Measurements from ENCODE around the gene ZFAND2B. TPM values are rescaled to one million over a fixed set of nuclear protein-coding genes. Genes with fewer than 3 reads are reported as not detected.

Gene ZFAND2B
- total RNA-seq, 2 experiments from 2014 or later: 31.9 to 34.4 TPM

- H3K27me3 Mint-ChIP-seq: no peaks in the 10 kb centered on the region
- peaks cover 32% of the 10 kb centered on the region for H3K36me3 Mint-ChIP-seq
- H3K4me1 Mint-ChIP-seq (ENCODE audit: low read depth): peaks cover 26% of the 10 kb centered on the region
- ChIA-PET POLR2A (interaction anchor here (0.8 to 1.3 kb wide), 4 partner anchors 8 to 62 kb away, joined by 3 to 4 read pairs (median 4); partner anchors contain the start of genes CNPPD1, TUBA4A and TUBA4B), CTCF (interaction anchor here (0.6 to 2.4 kb wide), 5 partner anchors 46 to 324 kb away, joined by 3 to 8 read pairs (median 3); partner anchors contain the start of genes DNAJB2 and SLC23A3)
- H3K9me3 Mint-ChIP-seq: no peaks in the 10 kb centered on the region
- no peak for DNase-seq
- intact Hi-C loops (cut with micrococcal nuclease): no loop called here
- H3K27ac Mint-ChIP-seq: no peak overlapping the region
- no peak overlapping the region for H3K4me3 Mint-ChIP-seq
Observed at GRCh38 chr2:219215871-219216534, 9.4 kb downstream of the ZFAND2B start.

GRCh38 chr2:219216535-219216915 is 9.9 kb downstream of the ZFAND2B start:
- POLR2A ChIA-PET: interaction anchor here (0.8 to 1.3 kb wide), 4 partner anchors 9 to 61 kb away, joined by 3 to 4 read pairs (median 4); partner anchors contain the start of genes CNPPD1, TUBA4A and TUBA4B
- Mint-ChIP-seq H3K27me3 (no peaks in the 10 kb centered on the region), H3K4me1 (ENCODE audit: low read depth) (peaks cover 21% of the 10 kb centered on the region), H3K36me3 (peaks cover 34% of the 10 kb centered on the region), H3K27ac (peak overlapping the region; percentile 49), H3K9me3 (no peaks in the 10 kb centered on the region), H3K4me3 (no peak overlapping the region)
- intact Hi-C loops (cut with micrococcal nuclease): no loop called here
- no peak for DNase-seq
- CTCF ChIA-PET: interaction anchor here (0.7 to 2.4 kb wide), 6 partner anchors 46 to 236 kb away, joined by 3 to 8 read pairs (median 3); partner anchors contain the start of genes DNAJB2 and SLC23A3

DNA sequence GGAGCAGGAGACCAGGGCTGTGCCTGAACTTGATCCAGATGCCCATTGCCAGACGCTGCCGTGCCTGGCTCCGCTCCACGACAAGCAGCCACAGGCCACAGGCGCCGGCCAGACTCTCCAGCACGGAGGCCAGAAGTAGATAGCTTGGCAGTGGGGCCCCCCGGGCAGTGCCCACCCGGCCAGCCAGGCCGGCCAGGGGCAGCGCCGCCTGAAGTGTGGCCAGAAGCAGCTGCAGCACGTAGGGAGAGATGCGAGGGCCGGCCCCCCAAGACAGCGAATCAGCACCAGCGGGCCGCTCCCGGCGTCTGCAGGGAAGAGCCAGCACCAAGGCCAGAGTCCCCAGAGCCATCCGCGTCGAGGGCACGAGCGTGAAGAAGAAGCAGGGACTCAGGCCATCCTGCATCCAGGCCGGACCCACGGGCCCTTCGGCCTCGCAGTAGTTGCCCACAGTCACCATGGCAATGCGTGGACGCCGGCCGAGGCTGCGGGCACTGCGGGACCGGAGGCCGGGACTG is 11.7 kb downstream of the ZFAND2B start:
- Mint-ChIP-seq H3K9me3 (no peaks in the 10 kb centered on the region), H3K27me3 (no peaks in the 10 kb centered on the region), H3K4me3 (peak overlapping the region; percentile 80), H3K27ac (peak overlapping the region; percentile 69), H3K36me3 (peaks cover 35% of the 10 kb centered on the region), H3K4me1 (ENCODE audit: low read depth) (peaks cover 19% of the 10 kb centered on the region)
- peak; percentile 47 for DNase-seq
- CTCF ChIA-PET: interaction anchor here (0.9 to 3.0 kb wide), 6 partner anchors 12 to 223 kb away, joined by 5 to 16 read pairs (median 6); partner anchors contain the start of genes ANKZF1, ATG9A, CNPPD1 and ZFAND2B
- intact Hi-C loops (cut with micrococcal nuclease): loop anchor here (1.0 kb wide), 3 partner anchors 11 to 61 kb away; partner anchors contain the start of genes DNAJB2, TUBA4A and TUBA4B
- POLR2A ChIA-PET: interaction anchor here (0.6 to 3.5 kb wide), 10 partner anchors 9 to 280 kb away, joined by 3 to 33 read pairs (median 7); partner anchors contain the start of genes ANKZF1, ATG9A, CNPPD1 and GMPPA

GRCh38 chr2:219218732-219219701 is 12.4 kb downstream of the ZFAND2B start, which contains the start of gene ABCB6:
ABCB6 (minus strand) TSS chr2:219218958; CDS start chr2:219218673, 285 bp downstream.
- Mint-ChIP-seq H3K4me3 (peak within 1 kb of the TSS; percentile 80), H3K27ac (peak within 1 kb of the TSS; percentile 69), H3K9me3 (no peaks in the 10 kb centered on the region), H3K4me1 (ENCODE audit: low read depth) (peaks cover 19% of the 10 kb centered on the region), H3K27me3 (no peaks in the 10 kb centered on the region), H3K36me3 (peaks cover 42% of the 10 kb centered on the region)
- ChIA-PET POLR2A (interaction anchor here (0.8 to 3.5 kb wide), 11 partner anchors 8 to 76 kb away, joined by 3 to 33 read pairs (median 4); partner anchors contain the start of genes ANKZF1, ATG9A, CNPPD1 and TUBA4A), CTCF (interaction anchor here (0.9 to 3.0 kb wide), 6 partner anchors 11 to 80 kb away, joined by 5 to 16 read pairs (median 6); partner anchors contain the start of genes ANKZF1, ATG9A and CNPPD1)
- intact Hi-C loops (cut with micrococcal nuclease): loop anchor here (1.0 kb wide), 4 partner anchors 10 to 60 kb away; partner anchors contain the start of genes ANKZF1, ATG9A, DNAJB2 and TUBA4A
- peak; percentile 92 for DNase-seq

DNA sequence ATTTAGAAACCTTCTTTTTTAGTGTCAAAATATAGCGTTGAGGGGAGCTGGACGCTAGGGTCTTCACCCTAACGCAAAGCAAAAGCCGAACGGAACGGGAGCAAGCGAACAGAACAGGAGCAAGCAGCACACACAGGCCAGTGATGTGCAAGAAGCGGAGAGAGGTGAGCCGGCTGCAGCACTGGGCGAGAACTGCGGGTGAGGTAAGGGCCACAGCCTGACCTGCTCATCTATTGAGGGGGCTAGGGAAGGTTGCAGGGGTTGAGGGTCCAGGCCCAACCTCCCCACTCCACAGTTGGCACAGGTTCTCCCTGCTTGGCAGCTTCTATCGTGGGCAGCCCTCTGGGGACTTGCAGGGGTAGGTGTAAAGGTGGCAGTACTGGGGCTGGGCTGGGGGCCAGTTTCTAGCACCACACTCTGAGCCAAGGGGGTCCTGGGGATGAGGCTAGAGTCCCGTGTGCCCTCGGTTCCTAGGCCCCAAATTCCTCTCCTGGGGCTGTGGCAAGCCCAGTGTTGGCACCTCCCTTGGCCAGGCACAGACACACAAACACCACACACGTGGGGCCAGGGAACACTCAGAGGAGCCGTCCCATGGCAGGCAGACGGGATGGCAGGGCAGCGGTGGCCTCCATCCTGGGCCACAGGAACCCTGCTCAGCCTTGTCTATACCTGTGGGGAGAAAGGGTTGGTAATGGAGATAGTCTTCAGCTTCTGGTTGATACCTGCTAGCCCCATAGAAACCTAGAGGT is 13.4 kb downstream of the ZFAND2B start:
- ChIA-PET CTCF (interaction anchor here (1.2 to 3.0 kb wide), 4 partner anchors 10 to 79 kb away, joined by 5 to 16 read pairs (median 8); partner anchors contain the start of genes ANKZF1 and ATG9A), POLR2A (interaction anchor here (0.8 to 3.5 kb wide), 7 partner anchors 9 to 75 kb away, joined by 3 to 33 read pairs (median 13); partner anchors contain the start of genes ANKZF1, ATG9A, TUBA4A and TUBA4B)
- peaks cover 19% of the 10 kb centered on the region for H3K4me1 Mint-ChIP-seq (ENCODE audit: low read depth)
- no peak overlapping the region for H3K27ac Mint-ChIP-seq
- H3K27me3 Mint-ChIP-seq: no peaks in the 10 kb centered on the region
- no peaks in the 10 kb centered on the region for H3K9me3 Mint-ChIP-seq
- intact Hi-C loops (cut with micrococcal nuclease): loop anchor here (1.0 kb wide), 1 partner anchor 9 kb away; the partner anchor contains the start of genes ANKZF1 and ATG9A
- peaks cover 44% of the 10 kb centered on the region for H3K36me3 Mint-ChIP-seq
- H3K4me3 Mint-ChIP-seq: no peak overlapping the region
- no peak for DNase-seq

DNA sequence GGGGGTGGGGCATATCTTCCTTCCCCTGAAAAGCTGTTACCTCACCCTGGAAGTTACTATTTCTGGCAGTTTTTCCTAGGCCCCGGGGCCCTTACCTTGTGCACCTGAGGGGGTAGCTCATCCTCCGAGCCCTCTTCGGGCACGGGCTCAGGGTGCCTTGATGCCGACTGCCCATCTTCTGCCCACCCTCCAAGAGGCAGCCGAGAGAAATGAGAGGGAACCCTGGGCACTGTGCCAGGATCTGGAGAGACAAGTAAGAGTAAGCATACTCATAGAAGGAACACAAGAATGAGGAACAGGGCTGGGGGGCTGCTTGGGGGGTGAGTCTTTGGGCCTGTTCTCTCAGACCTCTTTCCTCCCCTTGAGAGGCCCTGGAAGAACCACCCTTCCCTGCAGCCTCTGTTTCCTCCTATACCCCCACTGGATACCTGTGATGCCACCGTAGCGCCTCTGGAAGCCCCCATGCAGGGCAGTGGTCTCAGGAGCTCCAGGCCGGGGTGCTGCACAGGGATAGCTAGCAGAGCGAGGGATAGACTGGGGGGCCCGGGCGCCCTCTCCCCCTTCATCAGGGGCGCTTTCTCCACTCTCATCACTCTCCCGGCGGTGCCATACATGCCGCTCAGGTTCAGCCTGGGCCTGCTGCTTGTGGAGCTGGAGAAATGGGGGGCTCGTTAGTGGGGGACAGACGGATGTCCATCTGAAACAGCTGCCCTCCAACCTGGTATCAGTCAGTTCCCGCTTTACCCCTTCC is 14.2 kb downstream of the ZFAND2B start:
- Mint-ChIP-seq H3K36me3 (peaks cover 51% of the 10 kb centered on the region), H3K9me3 (no peaks in the 10 kb centered on the region), H3K4me3 (no peak overlapping the region), H3K4me1 (ENCODE audit: low read depth) (peaks cover 19% of the 10 kb centered on the region), H3K27me3 (no peaks in the 10 kb centered on the region), H3K27ac (no peak overlapping the region)
- ChIA-PET CTCF (interaction anchor here (1.1 to 3.0 kb wide), 3 partner anchors 9 to 78 kb away, joined by 3 to 11 read pairs (median 3); partner anchors contain the start of genes ANKZF1 and ATG9A), POLR2A (interaction anchor here (1.0 to 3.5 kb wide), 3 partner anchors 9 to 74 kb away, joined by 3 to 15 read pairs (median 4); partner anchors contain the start of genes ANKZF1, ATG9A, TUBA4A and TUBA4B)
- intact Hi-C loops (cut with micrococcal nuclease): no loop called here
- no peak for DNase-seq

DNA sequence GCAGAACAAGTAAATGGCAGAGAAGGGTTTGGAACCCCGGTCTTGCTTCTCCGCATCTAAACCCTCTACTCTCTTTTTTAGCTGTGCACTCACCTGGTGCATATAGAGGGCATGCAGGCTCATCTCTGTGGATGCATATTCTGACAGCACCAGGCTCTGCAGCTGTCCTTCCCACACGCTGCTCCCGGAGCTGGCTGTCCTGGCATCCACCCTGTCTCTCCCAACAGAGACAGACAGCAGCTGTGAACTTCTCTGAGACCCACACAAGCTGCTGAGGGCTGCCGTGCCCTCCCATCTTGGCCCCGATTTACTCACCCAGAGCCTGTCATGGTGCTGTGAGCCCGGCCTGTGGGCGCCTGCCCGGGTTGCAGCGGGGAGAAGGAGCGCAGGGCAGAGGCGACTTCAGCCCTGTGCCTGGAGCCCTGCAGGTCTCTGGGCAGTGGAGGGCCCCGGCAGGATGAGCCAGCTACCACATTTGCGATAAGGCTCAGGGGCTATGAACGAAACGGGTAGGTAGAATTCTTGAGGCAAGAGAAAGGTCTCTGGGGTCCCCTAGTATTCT is 15.5 kb downstream of the ZFAND2B start:
- no peak for DNase-seq
- H3K4me3 Mint-ChIP-seq: no peak overlapping the region
- peaks cover 17% of the 10 kb centered on the region for H3K4me1 Mint-ChIP-seq (ENCODE audit: low read depth)
- H3K27ac Mint-ChIP-seq: no peak overlapping the region
- peaks cover 51% of the 10 kb centered on the region for H3K36me3 Mint-ChIP-seq
- H3K9me3 Mint-ChIP-seq: no peaks in the 10 kb centered on the region
- ChIA-PET CTCF (interaction anchor here (1.1 kb wide), 1 partner anchor 49 kb away, joined by 3 read pairs; no protein-coding TSS in a partner anchor), POLR2A (interaction anchor here (1.0 kb wide), 1 partner anchor 73 kb away, joined by 3 read pairs; no protein-coding TSS in a partner anchor)
- no peaks in the 10 kb centered on the region for H3K27me3 Mint-ChIP-seq
- intact Hi-C loops (cut with micrococcal nuclease): no loop called here

DNA sequence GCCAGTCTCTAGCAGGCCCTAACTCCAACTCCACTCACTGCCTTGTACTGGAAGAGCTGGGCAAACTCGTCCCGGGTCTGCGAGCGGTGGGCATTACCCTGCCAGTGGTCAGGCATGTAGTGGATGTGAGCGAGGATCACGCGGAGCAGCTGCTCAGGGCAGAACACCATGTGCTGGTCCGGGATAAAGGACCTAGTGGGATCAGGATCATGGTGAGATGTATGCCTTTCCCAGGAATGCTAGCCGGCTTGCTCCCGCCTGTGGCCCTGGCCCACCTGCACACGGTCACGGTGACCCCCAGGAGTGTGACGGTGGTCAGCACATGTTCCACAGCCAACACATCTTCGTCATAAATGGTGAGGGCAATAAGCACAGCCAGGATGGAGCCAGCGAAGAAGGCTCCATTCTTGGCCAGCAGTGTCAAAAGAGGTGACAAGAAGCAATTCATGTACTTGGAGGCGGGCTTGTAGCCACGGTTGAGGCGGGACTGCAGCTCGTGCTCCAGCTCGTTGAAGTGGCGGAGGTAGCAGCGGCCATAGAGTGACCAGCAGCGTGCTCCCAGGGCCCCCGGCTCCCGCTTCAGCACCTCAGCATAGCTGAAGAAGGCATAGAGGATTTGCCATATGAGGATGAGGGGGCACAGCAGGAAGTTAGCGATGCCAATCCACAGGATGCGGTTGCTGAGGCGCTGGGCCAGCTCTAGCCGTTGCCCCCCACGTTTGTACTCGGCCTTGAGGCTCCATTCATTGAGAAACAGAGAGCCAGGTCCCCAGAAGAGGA is 17.4 kb downstream of the ZFAND2B start:
- intact Hi-C loops (cut with micrococcal nuclease): no loop called here
- POLR2A ChIA-PET: no interaction called here
- DNase-seq: no peak
- Mint-ChIP-seq H3K27ac (no peak overlapping the region), H3K4me3 (no peak overlapping the region), H3K9me3 (no peaks in the 10 kb centered on the region), H3K27me3 (no peaks in the 10 kb centered on the region), H3K4me1 (ENCODE audit: low read depth) (peaks cover 22% of the 10 kb centered on the region), H3K36me3 (peaks cover 49% of the 10 kb centered on the region)
- CTCF ChIA-PET: interaction anchor here (1.2 kb wide), 1 partner anchor 53 kb away, joined by 3 read pairs; no protein-coding TSS in a partner anchor

- Mint-ChIP-seq H3K27ac (no peak overlapping the region), H3K4me1 (ENCODE audit: low read depth) (peaks cover 18% of the 10 kb centered on the region), H3K9me3 (no peaks in the 10 kb centered on the region), H3K36me3 (peaks cover 50% of the 10 kb centered on the region), H3K27me3 (no peaks in the 10 kb centered on the region), H3K4me3 (no peak overlapping the region)
- ChIA-PET CTCF (interaction anchor here (1.2 to 5.5 kb wide), 2 partner anchors 54 to 70 kb away, joined by 3 to 38 read pairs; no protein-coding TSS in a partner anchor), POLR2A (no interaction called here)
- intact Hi-C loops (cut with micrococcal nuclease): no loop called here
- DNase-seq: no peak
Observed at GRCh38 chr2:219225350-219225749, 18.8 kb downstream of the ZFAND2B start.

All from activated CD4-positive, alpha-beta memory T cell treated with anti-CD3 and anti-CD28 coated beads for 36 hours (primary cell).